Measurements from ENCODE around the gene ABHD17C.

Gene ABHD17C

GRCh38 chr15:80769153-80769828 is 74.2 kb downstream of the ABHD17C start:
- DNase-seq: no peak

GRCh38 chr15:80769829-80770705 is 75.0 kb downstream of the ABHD17C start:
- no peak for DNase-seq

GRCh38 chr15:80773122-80773551 is 78.0 kb downstream of the ABHD17C start:
- DNase-seq: no peak

GRCh38 chr15:80773792-80774352 is 78.8 kb downstream of the ABHD17C start:
- no peak for DNase-seq

- DNase-seq: no peak
These were observed 79.4 kb downstream of the ABHD17C start for GRCh38 chr15:80774486-80774885.

GRCh38 chr15:80775338-80775737 is 80.2 kb downstream of the ABHD17C start:
- DNase-seq: no peak

GRCh38 chr15:80776420-80777045 is 81.4 kb downstream of the ABHD17C start:
- no peak for DNase-seq

- DNase-seq: no peak
These were observed 82.0 kb downstream of the ABHD17C start for GRCh38 chr15:80777137-80777536.

- DNase-seq: no peak
These were observed 82.9 kb downstream of the ABHD17C start for GRCh38 chr15:80777826-80778620.

GRCh38 chr15:80778621-80778963 is 83.5 kb downstream of the ABHD17C start:
- DNase-seq: no peak

- peak; percentile 21 for DNase-seq
These were observed 84.0 kb downstream of the ABHD17C start, which contains the start of gene CEMIP for GRCh38 chr15:80778964-80779657. Gene CEMIP, plus strand, starts transcription at chr15:80779370. Its CDS starts 94,510 bp downstream, at chr15:80873880.

- DNase-seq: no peak
These were observed 84.7 kb downstream of the ABHD17C start for GRCh38 chr15:80779658-80780415.

- no peak for DNase-seq
These were observed 85.5 kb downstream of the ABHD17C start for GRCh38 chr15:80780416-80781221.

GRCh38 chr15:80783260-80783659 is 88.2 kb downstream of the ABHD17C start:
- DNase-seq: no peak

GRCh38 chr15:80785335-80785734 is 90.2 kb downstream of the ABHD17C start:
- DNase-seq: no peak

- no peak for DNase-seq
These were observed 90.8 kb downstream of the ABHD17C start for GRCh38 chr15:80785811-80786354.

GRCh38 chr15:80787316-80787715 is 92.2 kb downstream of the ABHD17C start:
- DNase-seq: no peak

- no peak for DNase-seq
These were observed 93.4 kb downstream of the ABHD17C start for GRCh38 chr15:80788536-80788935.

GRCh38 chr15:80789296-80789695 is 94.2 kb downstream of the ABHD17C start:
- no peak for DNase-seq

- no peak for DNase-seq
These were observed 94.7 kb downstream of the ABHD17C start for GRCh38 chr15:80789796-80790195.
